ENCODE measurements around the gene LNX1.

The LNX1 gene

GRCh38 chr4:53535567-53535966 is 55.7 kb downstream of the LNX1 start:
- no peaks in the 10 kb centered on the region for H3K36me3 ChIP-seq (ENCODE audit: insufficient read depth, low read length)
- no peaks in the 10 kb centered on the region for H3K4me1 ChIP-seq (ENCODE audit: insufficient read depth, low read length)
- H3K27me3 ChIP-seq (ENCODE audit: insufficient read depth, low read length), result peaks cover 2% of the 10 kb centered on the region
- no peaks in the 10 kb centered on the region for H3K9me3 ChIP-seq (ENCODE audit: low read length)
- no peak overlapping the region for H2AFZ ChIP-seq (ENCODE audit: low read depth, low read length)
- H3K4me3 ChIP-seq (ENCODE audit: low read length), result no peak overlapping the region

GRCh38 chr4:53534684-53535083 is 56.6 kb downstream of the LNX1 start:
- H3K27me3 ChIP-seq (ENCODE audit: insufficient read depth, low read length), result peaks cover 2% of the 10 kb centered on the region
- H3K4me1 ChIP-seq (ENCODE audit: insufficient read depth, low read length), result no peaks in the 10 kb centered on the region
- no peak overlapping the region for H3K4me3 ChIP-seq (ENCODE audit: low read length)
- no peaks in the 10 kb centered on the region for H3K9me3 ChIP-seq (ENCODE audit: low read length)
- no peaks in the 10 kb centered on the region for H3K36me3 ChIP-seq (ENCODE audit: insufficient read depth, low read length)
- no peak overlapping the region for H2AFZ ChIP-seq (ENCODE audit: low read depth, low read length)

- H2AFZ ChIP-seq (ENCODE audit: low read depth, low read length), result no peak overlapping the region
- no peaks in the 10 kb centered on the region for H3K36me3 ChIP-seq (ENCODE audit: insufficient read depth, low read length)
- H3K9me3 ChIP-seq (ENCODE audit: low read length), result no peaks in the 10 kb centered on the region
- H3K4me3 ChIP-seq (ENCODE audit: low read length), result no peak overlapping the region
- H3K27me3 ChIP-seq (ENCODE audit: insufficient read depth, low read length), result peaks cover 2% of the 10 kb centered on the region
- H3K4me1 ChIP-seq (ENCODE audit: insufficient read depth, low read length), result peaks cover under 1% of the 10 kb centered on the region
These were observed 58.8 kb downstream of the LNX1 start for GRCh38 chr4:53532521-53532920.

GRCh38 chr4:53531585-53532224 is 59.6 kb downstream of the LNX1 start:
- Histone ChIP-seq H3K36me3 (ENCODE audit: insufficient read depth, low read length) (no peaks in the 10 kb centered on the region), H3K9me3 (ENCODE audit: low read length) (no peaks in the 10 kb centered on the region), H3K4me1 (ENCODE audit: insufficient read depth, low read length) (peaks cover 3% of the 10 kb centered on the region), H3K4me3 (ENCODE audit: low read length) (no peak overlapping the region), H3K27me3 (ENCODE audit: insufficient read depth, low read length) (peaks cover 2% of the 10 kb centered on the region), H2AFZ (ENCODE audit: low read depth, low read length) (no peak overlapping the region)

- H2AFZ ChIP-seq (ENCODE audit: low read depth, low read length), result no peak overlapping the region
- H3K9me3 ChIP-seq (ENCODE audit: low read length), result no peaks in the 10 kb centered on the region
- H3K4me3 ChIP-seq (ENCODE audit: low read length), result no peak overlapping the region
- peaks cover 3% of the 10 kb centered on the region for H3K4me1 ChIP-seq (ENCODE audit: insufficient read depth, low read length)
- no peaks in the 10 kb centered on the region for H3K36me3 ChIP-seq (ENCODE audit: insufficient read depth, low read length)
- H3K27me3 ChIP-seq (ENCODE audit: insufficient read depth, low read length), result peaks cover 2% of the 10 kb centered on the region
These were observed 62.3 kb downstream of the LNX1 start for GRCh38 chr4:53529025-53529424.

GRCh38 chr4:53527930-53528329 is 63.4 kb downstream of the LNX1 start:
- no peak overlapping the region for H2AFZ ChIP-seq (ENCODE audit: low read depth, low read length)
- H3K27me3 ChIP-seq (ENCODE audit: insufficient read depth, low read length), result peaks cover 2% of the 10 kb centered on the region
- H3K9me3 ChIP-seq (ENCODE audit: low read length), result no peaks in the 10 kb centered on the region
- no peaks in the 10 kb centered on the region for H3K36me3 ChIP-seq (ENCODE audit: insufficient read depth, low read length)
- no peak overlapping the region for H3K4me3 ChIP-seq (ENCODE audit: low read length)
- peaks cover 3% of the 10 kb centered on the region for H3K4me1 ChIP-seq (ENCODE audit: insufficient read depth, low read length)

GRCh38 chr4:53527326-53527725 is 64.0 kb downstream of the LNX1 start:
- Histone ChIP-seq H3K4me3 (ENCODE audit: low read length) (no peak overlapping the region), H3K9me3 (ENCODE audit: low read length) (no peaks in the 10 kb centered on the region), H3K27me3 (ENCODE audit: insufficient read depth, low read length) (peaks cover 2% of the 10 kb centered on the region), H3K4me1 (ENCODE audit: insufficient read depth, low read length) (peaks cover 3% of the 10 kb centered on the region), H2AFZ (ENCODE audit: low read depth, low read length) (no peak overlapping the region), H3K36me3 (ENCODE audit: insufficient read depth, low read length) (no peaks in the 10 kb centered on the region)

GRCh38 chr4:53522334-53522733 is 69.0 kb downstream of the LNX1 start:
- Histone ChIP-seq H3K27me3 (ENCODE audit: insufficient read depth, low read length) (no peaks in the 10 kb centered on the region), H3K4me1 (ENCODE audit: insufficient read depth, low read length) (peaks cover under 1% of the 10 kb centered on the region), H3K36me3 (ENCODE audit: insufficient read depth, low read length) (no peaks in the 10 kb centered on the region), H3K9me3 (ENCODE audit: low read length) (no peaks in the 10 kb centered on the region), H3K4me3 (ENCODE audit: low read length) (no peak overlapping the region), H2AFZ (ENCODE audit: low read depth, low read length) (no peak overlapping the region)

- Histone ChIP-seq H3K36me3 (ENCODE audit: insufficient read depth, low read length) (no peaks in the 10 kb centered on the region), H3K4me1 (ENCODE audit: insufficient read depth, low read length) (no peaks in the 10 kb centered on the region), H2AFZ (ENCODE audit: low read depth, low read length) (no peak overlapping the region), H3K9me3 (ENCODE audit: low read length) (no peaks in the 10 kb centered on the region), H3K27me3 (ENCODE audit: insufficient read depth, low read length) (no peaks in the 10 kb centered on the region), H3K4me3 (ENCODE audit: low read length) (no peak overlapping the region)
These were observed 71.2 kb downstream of the LNX1 start for GRCh38 chr4:53520116-53520515.

GRCh38 chr4:53518807-53519206 is 72.5 kb downstream of the LNX1 start:
- Histone ChIP-seq H3K36me3 (ENCODE audit: insufficient read depth, low read length) (no peaks in the 10 kb centered on the region), H3K9me3 (ENCODE audit: low read length) (no peaks in the 10 kb centered on the region), H3K4me1 (ENCODE audit: insufficient read depth, low read length) (no peaks in the 10 kb centered on the region), H2AFZ (ENCODE audit: low read depth, low read length) (no peak overlapping the region), H3K4me3 (ENCODE audit: low read length) (no peak overlapping the region), H3K27me3 (ENCODE audit: insufficient read depth, low read length) (no peaks in the 10 kb centered on the region)

- no peak overlapping the region for H2AFZ ChIP-seq (ENCODE audit: low read depth, low read length)
- H3K4me1 ChIP-seq (ENCODE audit: insufficient read depth, low read length), result no peaks in the 10 kb centered on the region
- no peak overlapping the region for H3K4me3 ChIP-seq (ENCODE audit: low read length)
- H3K36me3 ChIP-seq (ENCODE audit: insufficient read depth, low read length), result no peaks in the 10 kb centered on the region
- no peaks in the 10 kb centered on the region for H3K9me3 ChIP-seq (ENCODE audit: low read length)
- no peaks in the 10 kb centered on the region for H3K27me3 ChIP-seq (ENCODE audit: insufficient read depth, low read length)
These were observed 76.2 kb downstream of the LNX1 start for GRCh38 chr4:53515076-53515475.

GRCh38 chr4:53514509-53514908 is 76.8 kb downstream of the LNX1 start:
- no peaks in the 10 kb centered on the region for H3K36me3 ChIP-seq (ENCODE audit: insufficient read depth, low read length)
- no peaks in the 10 kb centered on the region for H3K9me3 ChIP-seq (ENCODE audit: low read length)
- no peak overlapping the region for H2AFZ ChIP-seq (ENCODE audit: low read depth, low read length)

GRCh38 chr4:53512608-53513007 is 78.7 kb downstream of the LNX1 start:
- no peak overlapping the region for H3K4me3 ChIP-seq (ENCODE audit: low read length)
- no peaks in the 10 kb centered on the region for H3K27me3 ChIP-seq (ENCODE audit: insufficient read depth, low read length)
- no peak overlapping the region for H2AFZ ChIP-seq (ENCODE audit: low read depth, low read length)
- H3K36me3 ChIP-seq (ENCODE audit: insufficient read depth, low read length), result no peaks in the 10 kb centered on the region
- no peaks in the 10 kb centered on the region for H3K4me1 ChIP-seq (ENCODE audit: insufficient read depth, low read length)
- H3K9me3 ChIP-seq (ENCODE audit: low read length), result no peaks in the 10 kb centered on the region

More at GRCh38 chr4:53514509-53514908, 76.8 kb downstream of the LNX1 start:
- Histone ChIP-seq H3K27me3 (ENCODE audit: insufficient read depth, low read length) (no peaks in the 10 kb centered on the region), H3K4me1 (ENCODE audit: insufficient read depth, low read length) (no peaks in the 10 kb centered on the region), H3K4me3 (ENCODE audit: low read length) (no peak overlapping the region)

- no peak overlapping the region for H3K4me3 ChIP-seq (ENCODE audit: low read length)
- no peaks in the 10 kb centered on the region for H3K27me3 ChIP-seq (ENCODE audit: insufficient read depth, low read length)
- H3K4me1 ChIP-seq (ENCODE audit: insufficient read depth, low read length), result no peaks in the 10 kb centered on the region
- no peaks in the 10 kb centered on the region for H3K9me3 ChIP-seq (ENCODE audit: low read length)
- no peak overlapping the region for H2AFZ ChIP-seq (ENCODE audit: low read depth, low read length)
- H3K36me3 ChIP-seq (ENCODE audit: insufficient read depth, low read length), result no peaks in the 10 kb centered on the region
These were observed 80.3 kb downstream of the LNX1 start for GRCh38 chr4:53511014-53511413.
